Retina (tissue), 1 donor: ENCODE measurements around the gene ZNF223.

Experiments used
- DNase-seq: peaks from one replicate; pipeline ENCODE4 v3.0.0-alpha.2; 2016

ZNF223 gene

DNA sequence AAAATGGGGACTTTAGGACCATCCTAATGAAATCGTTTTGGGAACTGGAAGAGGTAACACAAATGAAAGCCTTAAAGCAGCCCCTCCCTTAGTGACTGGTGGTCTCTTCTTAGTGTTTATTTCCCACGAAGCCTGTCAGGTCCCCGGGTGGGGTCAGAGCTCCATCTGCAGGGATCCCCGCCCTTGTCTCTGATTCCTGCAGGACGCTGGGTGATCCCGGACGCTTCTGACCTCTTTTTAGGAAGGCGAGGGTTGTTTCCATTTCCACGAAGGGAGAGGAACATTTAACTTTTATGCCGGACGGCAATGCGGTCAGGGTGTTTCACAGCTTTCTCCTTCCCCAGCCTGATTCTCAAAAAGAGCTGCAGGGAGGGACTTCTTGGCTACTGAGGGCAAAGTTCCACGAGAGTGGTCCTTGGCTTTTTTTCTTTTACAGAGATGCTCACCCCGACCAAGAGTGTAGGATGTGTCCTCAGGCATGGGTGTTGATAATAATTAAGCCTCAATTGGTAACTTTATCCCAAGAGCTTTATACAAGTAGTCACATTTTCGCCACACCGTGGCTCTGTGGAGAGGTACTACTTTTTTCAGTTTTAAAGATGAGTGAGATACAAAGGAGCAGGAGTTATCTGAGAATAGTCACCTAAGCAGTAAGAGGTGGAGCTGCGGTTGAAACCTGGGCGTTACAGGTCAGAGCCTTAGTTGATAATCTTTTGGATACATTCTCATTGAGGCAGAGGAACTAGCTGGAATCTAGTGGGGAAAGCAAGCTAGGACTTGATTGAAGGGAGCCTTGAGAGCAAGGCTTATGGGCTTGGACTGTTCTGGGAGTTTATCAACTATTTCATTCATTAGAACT is 20.9 kb downstream of the ZNF223 start:
- no peak for DNase-seq

DNA sequence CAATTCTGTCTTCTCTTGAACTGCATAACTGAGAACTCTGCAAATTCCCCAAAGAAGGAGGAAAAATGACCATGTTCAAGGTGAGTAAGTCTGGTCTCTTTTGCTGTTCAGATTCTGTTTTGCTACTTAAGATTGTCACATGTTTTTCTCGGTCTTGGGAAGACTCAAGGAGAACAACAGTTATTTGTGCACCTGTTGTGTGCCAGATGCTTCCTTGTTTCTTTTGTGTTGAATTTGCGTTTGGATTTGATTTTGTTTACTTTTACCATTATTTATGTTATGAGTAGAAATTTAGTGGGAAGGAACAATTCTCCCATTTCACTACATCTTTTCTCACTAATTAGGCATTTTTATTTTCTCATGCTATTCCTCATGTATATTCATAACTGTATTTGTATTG is 24.5 kb downstream of the ZNF223 start:
- DNase-seq: no peak

DNA sequence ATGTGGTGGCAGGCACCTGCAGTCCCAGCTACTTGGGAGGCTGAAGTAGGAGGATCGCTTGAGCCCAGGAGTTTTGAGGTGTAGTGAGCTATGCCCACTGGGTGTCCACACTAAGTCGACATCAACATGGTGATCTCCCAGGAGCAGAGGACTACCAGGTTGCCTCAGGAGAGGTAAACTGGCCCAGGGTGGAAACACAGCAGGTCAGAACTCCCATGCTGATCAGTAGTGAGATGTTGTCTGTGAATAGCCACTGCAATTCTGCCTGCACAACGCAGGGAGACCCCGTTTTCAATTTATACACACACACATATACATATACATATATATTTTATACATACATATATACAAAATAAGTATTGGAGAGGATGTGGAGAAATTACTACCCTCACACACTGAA is 40.3 kb downstream of the ZNF223 start:
- DNase-seq: no peak

- DNase-seq: peak; percentile 93
These were observed 42.3 kb downstream of the ZNF223 start, which contains the start of gene ZNF224 for GRCh38 chr19:44093931-44094765. TSS of gene ZNF224 (plus strand) at chr19:44094361. CDS start at chr19:44097874, 3,513 bp downstream.

DNA sequence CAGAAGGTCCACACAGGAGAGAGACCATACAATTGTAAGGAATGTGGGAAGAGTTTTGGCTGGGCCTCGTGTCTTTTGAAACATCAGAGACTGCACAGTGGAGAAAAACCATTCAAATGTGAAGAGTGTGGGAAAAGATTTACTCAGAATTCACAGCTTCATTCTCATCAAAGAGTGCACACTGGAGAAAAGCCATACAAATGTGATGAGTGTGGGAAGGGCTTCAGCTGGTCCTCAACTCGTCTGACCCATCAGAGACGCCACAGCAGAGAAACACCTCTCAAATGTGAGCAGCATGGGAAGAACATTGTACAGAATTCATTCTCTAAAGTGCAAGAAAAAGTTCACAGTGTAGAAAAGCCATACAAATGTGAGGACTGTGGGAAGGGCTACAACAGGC is 55.9 kb downstream of the ZNF223 start:
- no peak for DNase-seq

DNA sequence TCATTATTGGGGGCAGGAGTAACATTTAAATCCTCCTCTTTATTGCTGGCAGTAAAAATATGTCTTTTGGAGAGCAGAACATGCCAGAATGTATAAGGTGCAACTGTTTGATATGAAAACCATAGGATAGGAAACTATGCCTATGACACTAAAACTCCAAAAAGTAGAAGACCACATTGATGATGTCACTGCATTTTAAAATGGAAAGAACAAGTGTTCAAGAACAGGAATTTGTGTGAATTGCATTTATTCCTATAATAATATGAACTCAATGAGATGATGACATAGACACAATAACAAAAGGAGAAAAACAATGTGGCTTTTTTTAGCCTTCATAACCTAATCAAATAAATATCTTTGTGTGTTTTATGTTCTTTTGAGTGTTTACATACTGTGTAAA is 57.6 kb downstream of the ZNF223 start:
- no peak for DNase-seq

GRCh38 chr19:44111910-44112463 is 60.2 kb downstream of the ZNF223 start:
- peak; percentile 60 for DNase-seq

DNA sequence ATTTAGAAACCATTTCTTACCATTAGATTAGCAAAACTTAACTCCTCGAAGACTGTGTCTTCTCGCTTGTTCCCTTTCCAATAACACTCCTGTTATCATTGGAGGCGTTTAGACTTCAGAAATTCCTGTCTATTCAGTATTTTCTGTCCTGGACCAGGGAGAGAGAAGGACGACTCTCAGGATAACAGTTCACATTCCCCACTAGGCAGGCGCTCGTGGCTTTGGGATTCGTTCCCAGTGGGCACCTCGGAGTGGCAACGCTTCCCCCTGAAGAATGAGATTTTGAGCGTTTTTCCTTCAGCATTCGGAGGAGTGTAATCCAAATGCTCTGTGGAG is 60.9 kb downstream of the ZNF223 start:
- no peak for DNase-seq

- DNase-seq: peak; percentile 97
These were observed 61.4 kb downstream of the ZNF223 start, which contains the start of gene ZNF225 for GRCh38 chr19:44113138-44113783. TSS of gene ZNF225 (plus strand) at chr19:44113399. CDS start at chr19:44115828, 2,429 bp downstream.

DNA sequence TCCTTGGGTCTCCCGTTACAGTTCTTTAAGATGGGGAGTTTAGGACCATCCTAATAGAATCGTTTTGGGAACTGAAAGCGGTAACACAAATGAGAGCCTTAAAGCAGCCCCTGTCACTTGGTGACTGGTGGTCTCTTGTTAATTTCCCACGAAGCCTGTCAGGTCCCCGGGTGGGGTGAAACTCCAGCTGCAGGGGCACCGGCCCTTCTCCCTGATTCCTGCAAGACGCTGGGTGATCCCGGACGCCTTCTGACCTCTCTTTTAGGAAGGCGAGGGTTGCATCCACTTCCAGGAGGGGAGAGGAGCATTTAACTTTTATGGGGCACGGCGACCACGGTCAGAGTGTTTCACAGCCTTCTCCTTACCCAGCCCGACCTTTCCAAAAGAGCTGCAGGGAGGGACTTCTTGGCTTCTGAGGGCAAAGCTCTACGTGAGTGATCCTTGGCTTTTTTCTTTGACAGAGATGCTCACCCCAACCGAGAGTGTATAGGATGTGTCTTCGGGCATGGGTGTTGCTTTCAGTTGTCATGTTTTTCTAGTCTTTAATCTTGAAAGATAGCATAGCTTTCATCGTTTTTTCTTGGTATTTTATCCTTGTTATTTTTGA is 62.1 kb downstream of the ZNF223 start:
- DNase-seq: no peak
